OCI-LY3 (cell line): Measurements from ENCODE around the gene OPN4.
"Not testable (repeated sequence)": the region's sequence is repeated elsewhere in the genome, so short reads cannot be mapped to it uniquely, and the experiment has no call there.

ENCODE experiments used
- H2AFZ ChIP-seq: fragments of 200-600, 300-600 bp; shearing (Covaris generic); 2 replicates; pipeline ENCODE4 v1.6.0; 2014; ENCODE audit warnings: antibody characterized with exemption, low read depth, low read length
- H3K27ac ChIP-seq: fragments of 200-600, 300-600 bp; sonication (generic); 2 replicates; pipeline ENCODE4 v1.5.1; 2014; ENCODE audit warnings: mild to moderate bottlenecking, low read length, moderate library complexity, mixed read lengths
- H3K27me3 ChIP-seq: fragments of 200-600, 300-600 bp; sonication (generic); 2 replicates; pipeline ENCODE4 v1.6.1; 2014; ENCODE audit warnings: low read depth, low read length, mixed read lengths
- H3K36me3 ChIP-seq: fragments of 200-600, 300-600 bp; sonication (generic); replicated peaks from 2 replicates; pipeline ENCODE3; 2014; ENCODE audit warnings: low read depth, low read length, mixed read lengths
- H3K4me1 ChIP-seq: fragments of 300-600, 200-600 bp; sonication (generic); 2 replicates; pipeline ENCODE4 v1.6.1; 2014; ENCODE audit warnings: low read length, mixed read lengths
- H3K4me2 ChIP-seq: fragments of 200-600, 300-600 bp; sonication (generic); 2 replicates; pipeline ENCODE4 v1.6.1; 2014; ENCODE audit warnings: low read length, mixed read lengths
- H3K4me3 ChIP-seq: fragments of 300-600, 200-600 bp; sonication (generic); 2 replicates; pipeline ENCODE4 v1.5.1; 2014; ENCODE audit warnings: antibody characterized with exemption, mild to moderate bottlenecking, low read length, moderate library complexity
- H3K79me2 ChIP-seq: fragments of 300-600, 200-600 bp; shearing (Covaris generic); 2 replicates; pipeline ENCODE4 v1.6.1; 2014; ENCODE audit warnings: mild to moderate bottlenecking, low read length, mixed read lengths
- H3K9ac ChIP-seq: fragments of 300-600, 200-600 bp; shearing (Covaris generic); 2 replicates; pipeline ENCODE4 v1.6.0; 2014; ENCODE audit warnings: mild to moderate bottlenecking, low read length, moderate library complexity
- H3K9me3 ChIP-seq: fragments of 200-600, 300-600 bp; shearing (Covaris generic); 2 replicates; pipeline ENCODE4 v1.6.1; 2014; ENCODE audit warnings: low read length, mixed read lengths; ENCODE audit not compliant: insufficient read depth
- H4K20me1 ChIP-seq: fragments of 200-600, 300-600 bp; sonication (generic); 2 replicates; pipeline ENCODE4 v1.6.1; 2016; ENCODE audit warnings: low read length, mixed read lengths; ENCODE audit not compliant: insufficient read depth
- CTCF ChIP-seq: fragments of 200-600, 300-600 bp; sonication (generic); IDR thresholded peaks from 2 replicates; pipeline ENCODE4 v1.5.1; 2014; ENCODE audit warnings: antibody characterized with exemption, low read length, low read depth
- EZH2phosphoT487 ChIP-seq: fragments of 200-600 bp; shearing (Covaris generic); IDR thresholded peaks from 2 replicates; pipeline ENCODE4 v1.6.1; 2018; ENCODE audit warnings: antibody characterized with exemption, mixed run types, low read depth

OPN4 gene

DNA sequence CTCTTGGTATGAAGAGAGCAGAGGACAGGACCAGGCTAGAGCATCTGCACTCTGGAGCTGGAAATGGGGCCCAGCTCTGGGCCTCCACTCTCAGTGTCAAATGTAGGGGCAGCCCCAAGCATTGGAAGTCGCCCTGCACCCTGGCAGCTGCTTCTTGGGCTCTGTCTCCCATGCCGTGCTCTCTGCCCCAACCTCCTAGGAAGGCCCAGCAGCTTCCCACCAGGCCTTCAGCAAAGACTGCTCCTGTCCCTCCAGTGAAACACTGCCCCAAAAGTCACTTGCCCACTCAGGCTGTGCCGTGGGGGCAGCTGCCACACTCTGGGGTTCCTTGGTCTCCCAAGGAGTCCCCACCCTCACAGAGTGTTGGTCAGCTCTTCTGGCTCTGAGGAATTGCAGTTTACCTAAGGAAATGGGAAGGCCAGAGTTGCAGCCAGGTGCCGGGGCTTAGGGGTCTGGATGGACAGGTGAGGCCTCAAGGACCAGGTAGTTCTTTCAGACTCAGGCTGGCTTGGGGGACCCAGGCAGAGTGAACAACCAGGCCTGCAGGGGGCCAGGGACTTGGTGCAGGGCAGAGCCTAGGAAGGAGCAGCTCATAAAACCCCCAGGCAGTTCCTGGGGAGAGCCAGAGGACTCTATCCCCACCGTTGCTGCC lies 9.4 kb upstream of the OPN4 start:
- Histone ChIP-seq H3K27me3 (no peaks in the 10 kb centered on the region), H3K36me3 (no peaks in the 10 kb centered on the region), H4K20me1 (no peaks in the 10 kb centered on the region), H2AFZ (peak overlapping the region; percentile 74), H3K9me3 (no peaks in the 10 kb centered on the region), H3K27ac (peak overlapping the region; percentile 79), H3K9ac (peak overlapping the region; percentile 54; the same call in 1 of the 2 replicates), H3K79me2 (no peaks in the 10 kb centered on the region), H3K4me1 (peaks cover 27% of the 10 kb centered on the region), H3K4me3 (peak overlapping the region; percentile 51), H3K4me2 (peak overlapping the region; percentile 79)
- TF ChIP-seq CTCF (no peak), EZH2phosphoT487 (no peak)

DNA sequence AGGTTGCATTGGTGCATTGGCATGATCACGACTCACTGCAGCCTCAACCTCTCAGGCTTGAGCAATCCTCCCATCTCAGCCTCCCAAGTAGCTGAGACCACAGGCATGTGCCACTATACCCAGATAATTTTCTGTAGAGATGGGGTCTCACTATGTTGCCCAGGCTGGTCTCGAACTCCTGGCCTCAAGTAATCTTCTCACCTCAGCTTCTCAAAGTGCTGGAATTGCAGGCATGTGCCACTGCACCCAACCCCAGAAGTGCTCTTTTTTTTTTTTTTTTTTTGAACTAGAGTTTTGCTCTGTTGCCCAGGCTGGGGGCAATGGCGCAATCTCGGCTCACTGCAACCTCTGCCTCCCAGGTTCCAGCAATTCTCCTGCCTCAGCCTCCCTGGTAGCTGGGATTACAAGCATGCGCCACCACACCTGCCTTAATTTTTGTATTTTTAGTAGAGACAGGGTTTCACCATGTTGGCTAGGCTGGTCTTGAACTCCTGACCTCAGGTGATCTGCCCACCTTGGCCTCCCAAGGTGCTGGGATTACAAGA lies 8.7 kb upstream of the OPN4 start:
- H3K4me3 ChIP-seq, H3K9ac ChIP-seq, H3K36me3 ChIP-seq, H3K4me2 ChIP-seq, H3K9me3 ChIP-seq, H3K27ac ChIP-seq, H3K27me3 ChIP-seq, H2AFZ ChIP-seq, H4K20me1 ChIP-seq, H3K79me2 ChIP-seq: not testable (repeated sequence)
- peaks cover 27% of the 10 kb centered on the region for H3K4me1 ChIP-seq

DNA sequence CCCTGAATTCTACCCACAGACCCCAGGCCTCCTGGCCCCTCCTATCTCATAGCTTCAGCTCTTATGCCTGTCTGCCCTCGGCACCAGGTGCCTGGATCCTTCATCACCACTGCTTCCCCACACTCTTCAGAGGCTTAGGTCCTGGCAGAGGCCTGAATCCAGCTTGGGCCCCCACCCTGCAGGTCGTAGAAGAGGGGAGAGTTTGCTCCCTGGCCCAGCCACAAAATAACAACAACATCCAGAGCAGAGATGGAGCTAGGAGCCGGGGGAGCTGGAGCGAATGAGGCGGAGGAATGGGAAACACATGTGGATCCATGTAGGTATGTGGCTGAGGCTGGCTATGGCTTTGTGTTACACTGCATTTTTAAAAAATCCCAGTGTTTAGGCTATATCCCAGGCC lies 7.8 kb upstream of the OPN4 start:
- no peaks in the 10 kb centered on the region for H4K20me1 ChIP-seq
- H3K4me1 ChIP-seq, result peaks cover 27% of the 10 kb centered on the region
- H3K27me3 ChIP-seq, result no peaks in the 10 kb centered on the region
- no peaks in the 10 kb centered on the region for H3K79me2 ChIP-seq
- no peak overlapping the region for H3K27ac ChIP-seq
- no peak overlapping the region for H2AFZ ChIP-seq
- H3K9me3 ChIP-seq, result no peaks in the 10 kb centered on the region
- TF ChIP-seq CTCF (no peak), EZH2phosphoT487 (no peak)
- H3K4me2 ChIP-seq, result no peak overlapping the region
- H3K4me3 ChIP-seq, result no peak overlapping the region
- no peak overlapping the region for H3K9ac ChIP-seq
- H3K36me3 ChIP-seq, result no peaks in the 10 kb centered on the region

DNA sequence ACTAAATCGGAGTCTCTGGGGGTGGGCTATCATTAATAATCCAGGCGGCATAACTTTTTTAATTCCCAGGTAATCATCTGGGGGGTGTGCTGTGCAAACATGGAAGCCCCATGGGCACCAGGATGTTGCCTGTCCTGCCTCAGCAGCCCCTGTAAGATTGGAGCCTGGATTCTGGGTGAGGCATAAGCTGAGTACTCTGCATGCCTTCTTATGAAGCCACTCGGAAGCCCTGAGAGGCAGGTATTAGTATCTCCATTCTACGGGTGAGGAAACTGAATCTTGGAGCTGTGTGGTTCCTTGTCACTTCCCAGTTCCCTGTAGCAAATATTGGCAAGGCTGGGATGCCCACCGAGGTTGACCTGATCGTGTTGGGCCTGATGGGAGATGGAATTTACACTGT lies 7.4 kb upstream of the OPN4 start:
- no peaks in the 10 kb centered on the region for H4K20me1 ChIP-seq
- no peak overlapping the region for H2AFZ ChIP-seq
- no peaks in the 10 kb centered on the region for H3K79me2 ChIP-seq
- H3K9me3 ChIP-seq, result no peaks in the 10 kb centered on the region
- TF ChIP-seq EZH2phosphoT487 (no peak), CTCF (no peak)
- H3K4me3 ChIP-seq, result no peak overlapping the region
- H3K4me1 ChIP-seq, result peaks cover 27% of the 10 kb centered on the region
- no peaks in the 10 kb centered on the region for H3K27me3 ChIP-seq
- no peak overlapping the region for H3K27ac ChIP-seq
- H3K4me2 ChIP-seq, result no peak overlapping the region
- H3K9ac ChIP-seq, result no peak overlapping the region
- no peaks in the 10 kb centered on the region for H3K36me3 ChIP-seq
